ENCODE results near the gene PDGFC.
"Not testable (repeated sequence)": the region's sequence is repeated elsewhere in the genome, so short reads cannot be mapped to it uniquely, and the experiment has no call there.

PDGFC gene

DNA sequence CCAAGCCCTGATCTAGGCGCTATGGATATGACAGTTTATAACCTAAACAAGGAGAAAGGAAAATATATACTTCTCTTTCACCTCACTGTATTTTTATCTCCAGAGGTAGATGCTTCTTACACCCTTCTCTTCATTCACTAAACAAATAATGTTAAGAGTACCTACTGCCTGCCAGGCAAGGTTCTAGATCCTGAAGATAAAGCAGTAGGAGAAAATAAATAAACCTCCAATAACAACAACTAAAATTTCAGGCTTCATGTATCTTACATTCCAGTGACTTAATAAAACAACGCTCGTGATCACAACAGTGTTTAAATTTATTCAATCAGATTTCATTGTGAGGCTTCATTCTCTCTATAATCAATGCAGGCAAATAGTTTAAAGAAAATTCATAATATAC is 20.7 kb downstream of the PDGFC start:
- ATAC-seq (ENCODE audit: low read depth) (no peak), DNase-seq (ENCODE audit: low spot score in 2 of 2) (no peak)
- Mint-ChIP-seq H3K9me3 (no peaks in the 10 kb centered on the region), H3K27ac (no peak overlapping the region), H3K4me1 (no peaks in the 10 kb centered on the region), H3K36me3 (no peaks in the 10 kb centered on the region), H3K27me3 (no peaks in the 10 kb centered on the region), H3K4me3 (no peak overlapping the region)

- no peaks in the 10 kb centered on the region for H3K9me3 Mint-ChIP-seq
- no peak for ATAC-seq (ENCODE audit: low read depth)
These were observed 21.5 kb downstream of the PDGFC start for GRCh38 chr4:156950090-156950489.

GRCh38 chr4:156949373-156949814 is 22.2 kb downstream of the PDGFC start:
- Mint-ChIP-seq H3K27ac (no peak overlapping the region), H3K4me1 (no peaks in the 10 kb centered on the region), H3K27me3 (no peaks in the 10 kb centered on the region), H3K4me3 (no peak overlapping the region), H3K9me3 (no peaks in the 10 kb centered on the region), H3K36me3 (no peaks in the 10 kb centered on the region)
- ATAC-seq (ENCODE audit: low read depth): no peak
- no peak for DNase-seq (ENCODE audit: low spot score in 2 of 2)

More at GRCh38 chr4:156950090-156950489, 21.5 kb downstream of the PDGFC start:
- Mint-ChIP-seq H3K27ac (no peak overlapping the region), H3K4me1 (no peaks in the 10 kb centered on the region), H3K36me3 (no peaks in the 10 kb centered on the region), H3K4me3 (no peak overlapping the region), H3K27me3 (no peaks in the 10 kb centered on the region)
- DNase-seq (ENCODE audit: low spot score in 2 of 2): no peak

GRCh38 chr4:156948738-156949137 is 22.9 kb downstream of the PDGFC start:
- DNase-seq (ENCODE audit: low spot score in 2 of 2): no peak
- no peak overlapping the region for H3K27ac Mint-ChIP-seq
- H3K9me3 Mint-ChIP-seq: no peaks in the 10 kb centered on the region
- no peak overlapping the region for H3K4me3 Mint-ChIP-seq
- H3K27me3 Mint-ChIP-seq: no peaks in the 10 kb centered on the region
- no peaks in the 10 kb centered on the region for H3K36me3 Mint-ChIP-seq
- ATAC-seq (ENCODE audit: low read depth): no peak
- no peaks in the 10 kb centered on the region for H3K4me1 Mint-ChIP-seq

GRCh38 chr4:156948133-156948532 is 23.5 kb downstream of the PDGFC start:
- Mint-ChIP-seq H3K27ac (no peak overlapping the region), H3K36me3 (no peaks in the 10 kb centered on the region), H3K4me1 (no peaks in the 10 kb centered on the region), H3K27me3 (no peaks in the 10 kb centered on the region), H3K4me3 (no peak overlapping the region), H3K9me3 (no peaks in the 10 kb centered on the region)
- DNase-seq (ENCODE audit: low spot score in 2 of 2) (no peak), ATAC-seq (ENCODE audit: low read depth) (no peak)

- DNase-seq (ENCODE audit: low spot score in 2 of 2) (no peak), ATAC-seq (ENCODE audit: low read depth) (no peak)
- Mint-ChIP-seq H3K4me1 (no peaks in the 10 kb centered on the region), H3K4me3 (no peak overlapping the region), H3K9me3 (no peaks in the 10 kb centered on the region), H3K27ac (no peak overlapping the region), H3K36me3 (no peaks in the 10 kb centered on the region), H3K27me3 (no peaks in the 10 kb centered on the region)
These were observed 24.8 kb downstream of the PDGFC start for GRCh38 chr4:156946516-156947424.

DNA sequence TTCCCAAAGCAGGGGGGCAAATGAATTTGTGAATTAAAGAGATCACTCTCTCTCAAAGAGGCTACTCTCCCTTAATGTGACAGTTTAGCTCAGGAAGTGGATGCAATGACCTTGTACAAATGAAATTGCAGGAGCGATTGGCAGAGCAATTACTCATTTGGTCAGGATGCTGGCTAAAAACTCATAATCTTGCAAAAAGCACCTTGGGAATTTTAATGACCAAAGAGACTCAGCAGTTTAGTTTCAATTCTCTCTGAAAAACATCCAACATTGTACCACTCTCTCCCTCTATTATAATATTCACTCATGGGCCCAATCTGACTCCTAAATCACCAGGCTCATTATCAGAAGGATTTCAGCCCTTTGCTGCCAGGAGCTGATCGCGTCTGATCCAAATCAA is 26.1 kb downstream of the PDGFC start:
- DNase-seq (ENCODE audit: low spot score in 2 of 2): no peak
- Mint-ChIP-seq H3K4me3 (no peak overlapping the region), H3K9me3 (no peaks in the 10 kb centered on the region), H3K4me1 (no peaks in the 10 kb centered on the region), H3K27ac (no peak overlapping the region), H3K36me3 (no peaks in the 10 kb centered on the region), H3K27me3 (no peaks in the 10 kb centered on the region)
- ATAC-seq (ENCODE audit: low read depth): no peak

- Mint-ChIP-seq H3K36me3 (no peaks in the 10 kb centered on the region), H3K27me3 (no peaks in the 10 kb centered on the region), H3K4me1 (no peaks in the 10 kb centered on the region), H3K27ac (no peak overlapping the region), H3K9me3 (no peaks in the 10 kb centered on the region), H3K4me3 (no peak overlapping the region)
- ATAC-seq (ENCODE audit: low read depth) (no peak), DNase-seq (ENCODE audit: low spot score in 2 of 2) (no peak)
These were observed 28.6 kb downstream of the PDGFC start for GRCh38 chr4:156942991-156943390.

DNA sequence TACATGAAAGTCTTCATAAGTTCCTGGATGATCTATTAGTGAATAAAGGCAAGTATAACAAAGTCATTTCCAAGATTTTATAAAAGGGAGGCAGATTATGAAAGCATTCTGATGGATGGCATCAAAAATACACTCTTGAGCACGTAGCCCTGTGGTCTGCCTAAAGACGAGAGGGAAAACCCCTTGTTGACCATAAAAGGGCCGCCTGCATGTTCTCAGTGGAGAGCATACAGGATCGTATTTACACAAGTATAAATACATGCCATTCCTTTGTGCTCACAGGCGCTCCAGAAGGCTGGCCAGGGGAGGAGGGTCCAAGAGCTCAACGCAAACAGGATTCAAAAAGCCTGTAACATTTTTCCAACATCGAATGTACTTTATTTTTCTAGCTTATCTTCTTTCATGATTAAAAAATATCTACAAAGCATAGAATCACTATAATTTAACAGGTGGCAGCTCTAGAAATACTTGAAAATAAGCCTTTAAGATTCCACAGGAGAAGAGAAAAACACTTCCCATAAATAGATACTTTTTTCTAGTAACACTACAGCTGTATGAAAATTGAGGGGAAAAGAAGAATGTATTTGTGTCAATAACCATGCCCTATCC is 29.6 kb downstream of the PDGFC start:
- no peak overlapping the region for H3K4me3 Mint-ChIP-seq
- H3K27me3 Mint-ChIP-seq: no peaks in the 10 kb centered on the region
- no peaks in the 10 kb centered on the region for H3K4me1 Mint-ChIP-seq
- DNase-seq (ENCODE audit: low spot score in 2 of 2) (no peak), ATAC-seq (ENCODE audit: low read depth) (no peak)
- no peak overlapping the region for H3K27ac Mint-ChIP-seq
- H3K9me3 Mint-ChIP-seq: no peaks in the 10 kb centered on the region
- no peaks in the 10 kb centered on the region for H3K36me3 Mint-ChIP-seq

DNA sequence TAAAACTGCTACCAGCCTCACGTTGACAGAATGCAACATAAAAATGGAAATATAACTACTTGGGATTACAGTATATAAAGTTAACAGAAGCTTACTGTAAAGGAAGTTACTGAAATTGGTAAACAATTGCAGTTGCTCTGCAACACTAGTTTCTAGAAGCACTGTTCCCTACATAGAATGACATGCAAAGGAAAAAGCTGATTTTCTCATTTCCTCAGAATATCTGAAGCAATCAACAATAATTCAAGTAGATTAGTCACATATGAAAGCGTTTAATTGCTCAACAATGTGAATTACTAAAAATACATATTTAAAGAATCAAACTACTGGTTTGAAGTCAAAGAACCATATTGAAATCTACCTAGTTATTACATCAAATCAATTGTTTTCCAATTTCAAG is 31.8 kb downstream of the PDGFC start:
- DNase-seq (ENCODE audit: low spot score in 2 of 2): no peak

GRCh38 chr4:156939139-156939538 is 32.5 kb downstream of the PDGFC start:
- H3K4me3 Mint-ChIP-seq: no peak overlapping the region
- H3K27ac Mint-ChIP-seq: no peak overlapping the region
- no peaks in the 10 kb centered on the region for H3K27me3 Mint-ChIP-seq
- H3K9me3 Mint-ChIP-seq: peaks cover 4% of the 10 kb centered on the region
- H3K36me3 Mint-ChIP-seq: no peaks in the 10 kb centered on the region
- DNase-seq (ENCODE audit: low spot score in 2 of 2) (no peak), ATAC-seq (ENCODE audit: low read depth) (no peak)
- H3K4me1 Mint-ChIP-seq: no peaks in the 10 kb centered on the region

More for the DNA sequence above, 31.8 kb downstream of the PDGFC start:
- Mint-ChIP-seq H3K27me3 (no peaks in the 10 kb centered on the region), H3K36me3 (no peaks in the 10 kb centered on the region), H3K4me3 (no peak overlapping the region), H3K27ac (no peak overlapping the region), H3K4me1 (no peaks in the 10 kb centered on the region), H3K9me3 (peaks cover 4% of the 10 kb centered on the region)
- no peak for ATAC-seq (ENCODE audit: low read depth)

GRCh38 chr4:156934259-156934635 is 37.4 kb downstream of the PDGFC start:
- Mint-ChIP-seq H3K27me3 (no peaks in the 10 kb centered on the region), H3K4me1 (no peaks in the 10 kb centered on the region), H3K36me3 (no peaks in the 10 kb centered on the region), H3K9me3 (peaks cover 4% of the 10 kb centered on the region), H3K4me3 (no peak overlapping the region), H3K27ac (no peak overlapping the region)
- DNase-seq (ENCODE audit: low spot score in 2 of 2): no peak
- no peak for ATAC-seq (ENCODE audit: low read depth)

GRCh38 chr4:156933633-156934258 is 37.9 kb downstream of the PDGFC start:
- no peak overlapping the region for H3K27ac Mint-ChIP-seq
- no peak for ATAC-seq (ENCODE audit: low read depth)

GRCh38 chr4:156932360-156932759 is 39.2 kb downstream of the PDGFC start:
- H3K9me3 Mint-ChIP-seq; H3K36me3 Mint-ChIP-seq; H3K27me3 Mint-ChIP-seq; DNase-seq (ENCODE audit: low spot score in 2 of 2); ATAC-seq (ENCODE audit: low read depth); H3K4me1 Mint-ChIP-seq; H3K27ac Mint-ChIP-seq; H3K4me3 Mint-ChIP-seq: not testable (repeated sequence)

More at GRCh38 chr4:156933633-156934258, 37.9 kb downstream of the PDGFC start:
- Mint-ChIP-seq H3K4me1 (no peaks in the 10 kb centered on the region), H3K9me3 (peaks cover 4% of the 10 kb centered on the region), H3K36me3 (no peaks in the 10 kb centered on the region), H3K4me3 (no peak overlapping the region), H3K27me3 (no peaks in the 10 kb centered on the region)
- DNase-seq (ENCODE audit: low spot score in 2 of 2): no peak
